Measurements from ENCODE around the gene DNM1L.
"Not testable (repeated sequence)": the region's sequence is repeated elsewhere in the genome, so short reads cannot be mapped to it uniquely, and the experiment has no call there.

The DNM1L gene

DNA sequence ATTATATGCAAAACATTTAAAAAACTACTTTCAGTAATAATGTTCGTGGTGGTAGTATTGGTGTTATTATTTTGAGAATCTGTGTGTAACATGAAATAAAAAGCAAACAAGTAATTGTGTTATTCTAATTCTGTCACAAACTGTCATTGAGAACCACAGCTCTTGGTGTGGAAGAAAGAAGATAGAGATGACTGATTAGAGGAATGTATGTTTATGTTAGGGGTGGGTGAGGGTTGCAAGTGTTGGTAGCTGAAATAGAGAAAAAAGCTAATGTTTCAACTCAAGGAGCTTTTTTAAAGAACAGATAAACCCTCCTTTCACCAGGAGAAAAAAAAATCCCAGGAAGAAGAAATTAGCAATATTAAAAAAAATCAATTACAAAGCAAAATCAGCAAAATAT lies 18.3 kb downstream of the DNM1L start:
- no peak for DNase-seq (ENCODE audit: low spot score)

DNA sequence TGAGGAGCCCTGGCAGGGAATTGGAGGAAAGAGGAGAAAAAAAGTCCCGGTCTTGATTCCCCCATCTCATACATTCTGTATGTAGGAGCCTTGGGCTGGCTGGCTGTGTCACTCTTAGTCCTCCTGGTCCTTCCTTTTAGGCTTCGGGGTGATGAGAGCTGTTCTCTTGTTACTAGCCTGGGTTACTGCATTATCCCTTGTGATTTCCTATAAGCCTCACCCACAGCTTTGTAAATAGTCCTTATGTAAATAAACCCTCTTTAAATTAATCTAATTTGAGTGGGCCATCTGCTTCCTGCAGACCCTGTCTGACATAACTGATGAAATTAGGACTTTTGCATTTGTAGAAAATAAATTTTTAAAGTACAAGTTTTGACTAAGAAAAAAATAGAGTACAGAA lies 19.2 kb downstream of the DNM1L start:
- DNase-seq (ENCODE audit: low spot score), result no peak

DNA sequence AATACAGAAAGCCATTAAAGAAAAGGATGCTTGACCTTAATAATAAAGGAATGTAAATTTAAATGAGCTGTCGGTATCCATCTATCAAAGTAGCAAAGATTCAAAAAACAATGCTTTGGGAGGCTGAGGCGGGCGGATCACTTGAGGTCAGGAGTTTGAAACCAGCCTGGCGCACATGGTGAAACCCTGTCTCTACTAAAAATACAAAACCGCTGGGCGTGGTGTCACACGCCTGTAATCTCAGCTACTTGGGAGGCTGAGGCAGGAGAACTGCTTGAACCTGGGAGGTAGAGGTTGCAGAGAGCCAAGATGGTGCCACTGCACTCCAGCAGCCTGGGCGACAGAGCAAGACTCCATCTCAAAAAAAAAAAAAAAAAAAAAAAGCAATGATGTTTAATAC lies 20.3 kb downstream of the DNM1L start:
- not testable (repeated sequence) for DNase-seq (ENCODE audit: low spot score)

- no peak for DNase-seq (ENCODE audit: low spot score)
Observed at GRCh38 chr12:32702473-32702872, 23.4 kb downstream of the DNM1L start.

DNA sequence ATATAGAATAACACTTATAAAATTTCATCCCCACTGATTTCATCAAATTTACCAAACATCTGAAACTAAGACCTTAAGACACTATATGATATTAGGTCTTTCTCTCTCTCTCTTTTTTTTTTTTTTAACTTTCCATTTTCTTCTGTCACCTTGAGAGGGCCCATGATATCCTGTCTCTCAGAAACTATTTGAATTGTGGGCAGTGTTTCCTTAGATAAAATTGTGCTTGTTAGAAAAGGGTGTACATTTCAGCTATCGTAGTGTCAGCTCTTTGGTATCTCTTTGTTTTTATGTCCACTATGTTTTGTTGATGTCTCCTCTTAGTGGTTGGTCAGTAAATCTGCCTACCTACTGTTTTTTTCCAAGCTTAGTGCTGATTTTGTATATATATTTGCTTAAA lies 23.8 kb downstream of the DNM1L start:
- DNase-seq (ENCODE audit: low spot score), result no peak

DNA sequence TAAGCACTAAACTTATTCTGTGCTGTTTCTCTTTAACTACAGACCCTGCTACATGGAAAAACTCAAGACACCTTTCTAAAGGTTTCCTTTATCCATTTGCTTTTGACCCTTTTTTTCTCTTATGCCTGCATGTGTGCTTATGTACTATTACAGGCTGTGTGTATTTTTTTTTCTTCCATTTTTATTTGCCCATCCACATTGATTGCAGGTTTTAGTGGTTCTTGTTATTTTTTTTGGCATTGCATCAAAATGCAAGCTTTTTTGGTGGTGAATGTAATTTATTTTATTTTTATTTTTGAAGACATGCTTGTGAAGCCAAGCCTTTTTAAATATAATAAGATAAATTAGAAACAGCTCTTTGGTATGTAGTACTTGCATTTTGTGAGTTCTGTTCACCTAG lies 26.7 kb downstream of the DNM1L start:
- DNase-seq (ENCODE audit: low spot score), result no peak

- DNase-seq (ENCODE audit: low spot score), result no peak
Observed at GRCh38 chr12:32706335-32707024, 27.4 kb downstream of the DNM1L start.

- DNase-seq (ENCODE audit: low spot score), result no peak
Observed at GRCh38 chr12:32708926-32709325, 29.8 kb downstream of the DNM1L start.

- DNase-seq (ENCODE audit: low spot score), result no peak
Observed at GRCh38 chr12:32714772-32715171, 35.7 kb downstream of the DNM1L start.

DNA sequence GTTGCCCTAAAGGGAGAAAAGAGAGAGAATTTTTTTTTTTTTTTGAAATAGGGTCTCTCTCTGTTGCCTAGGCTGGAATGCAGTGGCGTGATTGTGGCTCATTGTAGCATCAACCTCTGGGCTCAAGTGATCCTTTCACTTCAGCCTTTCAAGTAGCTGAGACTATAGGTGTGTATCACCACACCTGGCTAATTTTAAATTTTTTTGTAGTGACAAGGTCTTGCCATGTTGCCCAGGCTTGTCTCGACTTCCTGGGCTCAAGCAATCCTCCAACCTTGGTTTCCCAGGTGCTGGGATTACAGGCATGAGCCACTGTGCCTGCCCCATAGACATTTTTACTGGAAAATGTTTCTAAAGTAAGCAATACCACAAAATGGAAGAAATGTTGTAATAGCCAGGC lies 39.8 kb downstream of the DNM1L start:
- DNase-seq (ENCODE audit: low spot score), result no peak

GRCh38 chr12:32725308-32725707 lies 46.2 kb downstream of the DNM1L start:
- not testable (repeated sequence) for DNase-seq (ENCODE audit: low spot score)

DNA sequence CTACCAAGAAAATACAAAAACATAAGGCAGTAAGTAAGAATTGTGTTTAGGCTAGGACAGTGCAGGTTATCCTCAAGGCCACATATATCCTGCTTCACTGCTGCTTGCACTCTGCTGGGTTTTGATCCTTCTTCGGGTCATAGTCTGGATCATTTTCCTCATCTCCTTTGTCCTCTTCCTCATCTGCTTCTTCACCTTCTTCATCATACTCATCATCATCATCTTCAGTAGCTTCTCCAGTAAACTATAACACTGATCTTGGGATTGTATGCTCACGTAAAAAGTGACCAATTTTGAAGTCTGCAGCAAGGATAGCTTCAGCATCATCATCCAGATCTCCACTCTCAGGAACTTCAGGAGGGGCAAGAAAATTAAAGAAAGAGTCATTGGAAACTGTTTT lies 47.2 kb downstream of the DNM1L start:
- DNase-seq (ENCODE audit: low spot score), result no peak

DNA sequence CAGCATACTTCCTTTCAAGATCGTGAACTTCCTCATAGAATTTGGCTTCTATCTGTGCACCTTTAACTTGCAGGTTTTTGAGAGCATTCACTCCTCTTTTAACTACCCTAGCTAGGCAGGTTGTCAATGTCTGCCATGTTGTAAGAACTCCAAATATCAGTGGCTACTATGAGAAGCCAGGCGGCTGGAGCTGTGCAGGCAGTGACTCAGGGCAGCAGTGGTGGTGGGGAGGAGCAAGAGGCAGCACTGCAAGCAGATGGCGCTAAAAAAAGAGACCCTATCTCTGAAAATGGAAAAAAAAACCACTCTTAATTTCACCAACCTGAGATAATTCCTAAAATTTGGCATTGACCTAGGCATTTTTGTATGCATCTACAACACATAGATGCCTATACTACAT lies 48.1 kb downstream of the DNM1L start:
- no peak for DNase-seq (ENCODE audit: low spot score)

- no peak for DNase-seq (ENCODE audit: low spot score)
Observed at GRCh38 chr12:32734952-32735351, 55.9 kb downstream of the DNM1L start.

GRCh38 chr12:32736445-32736844 lies 57.3 kb downstream of the DNM1L start:
- DNase-seq (ENCODE audit: low spot score), result peak; percentile 54

- no peak for DNase-seq (ENCODE audit: low spot score)
Observed at GRCh38 chr12:32737715-32738114, 58.6 kb downstream of the DNM1L start.

GRCh38 chr12:32739279-32739678 lies 60.2 kb downstream of the DNM1L start:
- DNase-seq (ENCODE audit: low spot score), result no peak

GRCh38 chr12:32742133-32742532 lies 63.0 kb downstream of the DNM1L start:
- DNase-seq (ENCODE audit: low spot score), result no peak

DNA sequence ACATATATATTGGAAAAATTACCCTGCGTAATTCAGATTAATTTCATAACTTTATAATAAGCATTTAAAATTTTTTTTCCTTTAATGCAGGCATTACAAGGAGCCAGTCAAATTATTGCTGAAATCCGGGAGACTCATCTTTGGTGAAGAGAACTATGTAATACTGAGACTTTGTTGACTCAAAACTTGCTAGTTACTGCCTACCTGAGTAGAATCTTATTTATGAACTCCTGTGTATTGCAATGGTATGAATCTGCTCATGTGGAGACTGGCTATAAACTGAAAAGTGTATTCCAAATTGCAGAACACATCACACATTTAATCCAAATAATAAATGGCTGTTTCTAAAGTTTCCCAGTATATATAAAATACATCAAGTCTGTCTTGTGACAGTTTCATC lies 64.2 kb downstream of the DNM1L start:
- DNase-seq (ENCODE audit: low spot score), result no peak

DNA sequence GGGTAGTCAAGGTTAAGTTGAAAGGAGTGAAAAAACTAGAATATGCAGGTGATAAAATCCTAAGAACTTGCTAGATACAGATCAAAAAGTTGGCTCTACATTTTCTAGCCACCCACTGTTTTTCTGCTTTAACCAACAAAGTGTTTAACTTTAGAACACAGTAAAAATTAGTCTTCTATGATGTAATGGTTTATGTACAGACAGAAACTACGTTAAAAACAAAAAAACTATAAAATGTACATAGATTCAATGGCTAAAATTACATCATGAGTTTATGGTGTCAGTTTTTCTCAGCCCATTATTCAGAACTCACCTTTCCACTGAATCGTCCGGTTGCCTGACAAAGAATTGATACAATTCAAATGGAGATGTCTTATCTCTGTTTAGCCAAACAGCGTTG lies 74.5 kb downstream of the DNM1L start:
- no peak for DNase-seq (ENCODE audit: low spot score)

GRCh38 chr12:32754111-32754510 lies 75.0 kb downstream of the DNM1L start:
- no peak for DNase-seq (ENCODE audit: low spot score)

DNA sequence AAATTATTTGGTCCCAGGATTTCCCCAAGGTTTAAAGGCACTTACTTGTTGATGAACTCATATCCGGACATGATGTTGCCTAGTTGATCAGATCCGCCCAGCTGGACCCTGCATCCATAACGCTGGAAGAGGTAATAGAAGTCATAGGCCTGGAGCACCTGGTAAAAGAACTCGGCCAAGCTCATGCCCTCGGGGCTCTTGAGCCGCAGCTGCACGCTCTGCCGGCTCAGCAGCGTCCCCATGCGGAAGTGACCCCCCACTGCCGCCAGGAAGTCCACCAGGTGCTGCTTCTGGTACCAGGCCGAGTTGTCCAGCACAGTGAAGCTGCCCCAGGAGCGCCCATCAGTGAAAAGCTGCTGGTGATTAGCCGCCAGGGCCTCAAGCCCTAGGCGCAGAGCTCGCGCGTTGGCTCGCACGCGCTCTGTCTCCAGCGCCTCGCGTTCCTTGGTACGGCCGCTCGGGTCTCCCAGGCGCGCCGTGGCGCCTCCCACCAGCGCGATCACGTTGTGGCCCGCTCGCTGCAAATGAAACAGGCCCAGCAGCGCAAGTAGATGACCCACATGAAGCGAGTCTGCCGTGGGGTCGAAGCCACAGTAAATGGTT lies 76.1 kb downstream of the DNM1L start:
- peak; percentile 93 for DNase-seq (ENCODE audit: low spot score)

DNA sequence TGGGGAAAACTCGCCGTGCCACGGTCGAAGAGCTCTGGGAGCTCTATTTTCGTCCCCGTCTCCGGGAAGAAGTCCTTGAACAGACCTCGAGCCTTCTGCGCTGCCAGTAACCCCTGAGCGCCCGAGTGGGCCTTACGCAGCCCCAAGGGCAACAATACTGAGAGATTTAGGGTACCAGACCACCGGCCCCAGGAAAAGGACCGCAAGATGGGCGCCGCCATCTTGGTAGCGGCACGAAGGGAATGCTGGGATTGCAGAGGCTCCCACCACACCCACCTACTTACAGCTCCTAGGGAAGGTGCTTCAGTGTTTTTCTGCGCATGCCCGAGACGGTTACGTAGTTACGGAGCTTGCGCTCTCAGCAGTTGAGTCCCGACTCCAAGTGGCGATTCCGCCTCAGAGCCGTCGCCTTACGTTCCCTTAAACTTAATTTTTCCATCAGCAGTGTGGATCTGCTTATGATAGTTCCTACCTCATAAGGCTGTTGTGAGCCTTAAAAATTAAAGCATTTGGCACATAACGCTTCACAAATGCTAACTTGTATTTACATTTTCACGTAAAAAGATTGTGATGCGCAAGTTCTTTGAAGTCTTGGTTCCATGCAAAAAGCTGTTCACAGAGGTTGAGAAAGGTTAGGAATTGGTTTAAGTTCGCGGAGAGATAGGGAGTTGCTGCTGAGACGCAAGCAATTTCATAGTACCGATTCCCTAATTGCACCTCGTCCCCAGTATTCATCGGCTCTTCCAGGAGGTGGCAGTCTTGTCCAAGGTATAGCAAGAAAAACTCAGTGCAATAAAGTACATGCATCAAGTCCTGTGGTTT lies 76.8 kb downstream of the DNM1L start, which contains the start of gene YARS2:
Gene YARS2, minus strand, starts transcription at position 244 of the 822 bp plus-strand sequence. Its CDS starts 23 bp downstream, at position 221.
- peak; percentile 100 for DNase-seq (ENCODE audit: low spot score)

Data from LoVo (cell line).